OCI-LY7 (cell line): ENCODE results near the gene NAA40. TPM values are rescaled to one million over a fixed set of nuclear protein-coding genes. Genes with fewer than 3 reads are reported as not detected.

Experiments used
- BruUV-seq: library from RNA; stranded (reverse); fragments of 400-500 nt; replicated peaks from 2 replicates; lab custom pipeline; 2021; lab: Mats Ljungman, UMichigan
- CTCF ChIA-PET: fragments of 300-600 bp; sonication (Branson Sonifier 250); formaldehyde crosslinking; loops from one replicate; lab custom pipeline; 2022; ENCODE audit warnings: antibody characterized with exemption; ENCODE audit not compliant: unreplicated experiment; lab: Charles Lee
- POLR2A ChIA-PET: fragments of 300-600 bp; sonication (Branson Sonifier 250); formaldehyde crosslinking; loops from one replicate; lab custom pipeline; 2022; ENCODE audit warnings: antibody characterized with exemption; lab: Charles Lee
- DNase-seq: peaks from one replicate; pipeline ENCODE4 v3.0.0-alpha.2; 2015; ENCODE audit warnings: low spot score
- H2AFZ ChIP-seq: fragments of 200-600 bp; sonication (generic), shearing (Covaris generic); 2 replicates; pipeline ENCODE4 v1.6.1; 2014; ENCODE audit warnings: mild to moderate bottlenecking, antibody characterized with exemption, low read length, moderate library complexity
- H3K27ac ChIP-seq: fragments of 200-600 bp; sonication (generic); 2 replicates; pipeline ENCODE4 v1.5.1; 2014; ENCODE audit warnings: mixed run types, low read depth, mild to moderate bottlenecking, moderate library complexity, low read length, inconsistent platforms; ENCODE audit not compliant: poor library complexity, severe bottlenecking
- H3K36me3 ChIP-seq: fragments of 200-600 bp; sonication (generic); 2 replicates; pipeline ENCODE4 v1.6.1; 2014; ENCODE audit warnings: mild to moderate bottlenecking, antibody characterized with exemption, low read length, moderate library complexity, mixed read lengths; ENCODE audit not compliant: insufficient read depth
- H3K4me1 ChIP-seq: fragments of 200-600 bp; sonication (generic); 2 replicates; pipeline ENCODE4 v1.5.1; 2014; ENCODE audit warnings: mild to moderate bottlenecking, low read length; ENCODE audit not compliant: insufficient read depth, poor library complexity, severe bottlenecking
- H3K4me2 ChIP-seq: fragments of 200-600 bp; sonication (generic); 2 replicates; pipeline ENCODE4 v1.6.1; 2014; ENCODE audit warnings: mild to moderate bottlenecking, low read length
- H3K4me3 ChIP-seq: fragments of 200-600 bp; sonication (generic); 2 replicates; pipeline ENCODE4 v1.5.1; 2014; ENCODE audit warnings: mild to moderate bottlenecking, low read depth, low read length; ENCODE audit not compliant: poor library complexity, severe bottlenecking
- H3K79me2 ChIP-seq: fragments of 200-600 bp; sonication (generic); 2 replicates; pipeline ENCODE4 v1.6.1; 2016; ENCODE audit warnings: low read depth, mild to moderate bottlenecking, low read length, moderate library complexity, mixed read lengths; ENCODE audit not compliant: insufficient read depth
- H3K9me2 ChIP-seq: fragments of 200-600 bp; sonication (generic); 2 replicates; pipeline ENCODE4 v1.6.1; 2016; ENCODE audit warnings: mild to moderate bottlenecking, low read length, mixed read lengths; ENCODE audit not compliant: insufficient read depth
- H3K9me3 ChIP-seq: fragments of 200-600 bp; sonication (generic); 2 replicates; pipeline ENCODE4 v1.6.1; 2014; ENCODE audit warnings: mild to moderate bottlenecking, mixed run types, low read length, mixed read lengths
- H4K20me1 ChIP-seq: fragments of 200-600 bp; sonication (generic); 2 replicates; pipeline ENCODE4 v1.6.1; 2014; ENCODE audit warnings: mild to moderate bottlenecking, antibody characterized with exemption, low read length, moderate library complexity, mixed read lengths; ENCODE audit not compliant: insufficient read depth
- CTCF ChIP-seq: fragments of 200-600 bp; sonication (generic); conservative IDR thresholded peaks from 2 replicates; pipeline ENCODE4 v1.5.1; 2014; ENCODE audit warnings: mild to moderate bottlenecking, antibody characterized with exemption, low read length, moderate library complexity, mixed read lengths
- EZH2phosphoT487 ChIP-seq: fragments of 200-600 bp; sonication (generic); IDR thresholded peaks from 2 replicates; pipeline ENCODE4 v1.6.1; 2018; ENCODE audit warnings: low read depth, borderline replicate concordance, mild to moderate bottlenecking, mixed run types, antibody characterized with exemption, low read length, moderate library complexity, mixed read lengths
- intact Hi-C: fragments of 100-400 bp; cut with micrococcal nuclease; formaldehyde crosslinking; loops from one replicate; pipeline ENCODE4 v1.10.0; 2022; ENCODE audit not compliant: unreplicated experiment
- total RNA-seq, 2 experiments: library from RNA; depleted of rRNA in 1 of 2; stranded (reverse); fragments of >200 nt in 1 of 2; shearing (Covaris generic) in 1 of 2; gene quantifications; 2 replicates each; pipeline ENCODE4 v1.2.3, GENCODE V29; 2014 to 2022

Gene NAA40
- total RNA-seq, 2 experiments from 2014 or later, result 24.5 to 45.5 TPM

GRCh38 chr11:63993993-63994392 lies 55.2 kb downstream of the NAA40 start:
- H2AFZ ChIP-seq, result no peak overlapping the region
- no TSS peak for BruUV-seq
- H3K4me3 ChIP-seq, result no peak overlapping the region
- peaks cover 79% of the 10 kb centered on the region for H3K36me3 ChIP-seq
- TF ChIP-seq CTCF, result no peak
- no peaks in the 10 kb centered on the region for H3K9me2 ChIP-seq
- no peak overlapping the region for H3K4me2 ChIP-seq
- no peaks in the 10 kb centered on the region for H4K20me1 ChIP-seq
- DNase-seq, result no peak
- POLR2A ChIA-PET, result no interaction called here
- CTCF ChIA-PET, result no interaction called here
- H3K27ac ChIP-seq, result no peak overlapping the region
- no peaks in the 10 kb centered on the region for H3K79me2 ChIP-seq
- H3K4me1 ChIP-seq, result no peaks in the 10 kb centered on the region
- no peaks in the 10 kb centered on the region for H3K9me3 ChIP-seq
- intact Hi-C loops, result no loop called here

- ChIA-PET POLR2A (no interaction called here), CTCF (no interaction called here)
- no peak overlapping the region for H3K4me2 ChIP-seq
- intact Hi-C loops, result no loop called here
- no peak overlapping the region for H2AFZ ChIP-seq
- no peaks in the 10 kb centered on the region for H3K9me3 ChIP-seq
- peaks cover 9% of the 10 kb centered on the region for H3K4me1 ChIP-seq
- no peaks in the 10 kb centered on the region for H3K79me2 ChIP-seq
- no peak for TF ChIP-seq CTCF
- no peak for TF ChIP-seq EZH2phosphoT487
- H4K20me1 ChIP-seq, result no peaks in the 10 kb centered on the region
- H3K9me2 ChIP-seq, result no peaks in the 10 kb centered on the region
- peaks cover 66% of the 10 kb centered on the region for H3K36me3 ChIP-seq
- DNase-seq, result no peak
- no peak overlapping the region for H3K4me3 ChIP-seq
- no peak overlapping the region for H3K27ac ChIP-seq
- no TSS peak for BruUV-seq
Measured at GRCh38 chr11:63996512-63996911, 57.7 kb downstream of the NAA40 start.

- intact Hi-C loops, result no loop called here
- TSS peak; percentile 90 for BruUV-seq
- peaks cover 9% of the 10 kb centered on the region for H3K4me1 ChIP-seq
- H3K36me3 ChIP-seq, result peaks cover 65% of the 10 kb centered on the region
- H3K4me3 ChIP-seq, result no peak overlapping the region
- ChIA-PET POLR2A (no interaction called here), CTCF (no interaction called here)
- DNase-seq, result no peak
- H3K27ac ChIP-seq, result no peak overlapping the region
- H3K9me3 ChIP-seq, result no peaks in the 10 kb centered on the region
- TF ChIP-seq EZH2phosphoT487 (no peak), CTCF (no peak)
- no peaks in the 10 kb centered on the region for H3K79me2 ChIP-seq
- no peaks in the 10 kb centered on the region for H4K20me1 ChIP-seq
- no peak overlapping the region for H3K4me2 ChIP-seq
- no peaks in the 10 kb centered on the region for H3K9me2 ChIP-seq
- H2AFZ ChIP-seq, result no peak overlapping the region
Measured at GRCh38 chr11:63997104-63997700, 58.4 kb downstream of the NAA40 start.
